ENCODE data around the gene PARD3. TPM values are rescaled to one million over a fixed set of nuclear protein-coding genes. Genes with fewer than 3 reads are reported as not detected.

PARD3 gene
- total RNA-seq, 1 experiment from 2014 or later, result 51.7 TPM

- no peak for DNase-seq (ENCODE audit: low read depth)
Observed at GRCh38 chr10:34587002-34587679, 228.0 kb downstream of the PARD3 start.

GRCh38 chr10:34585422-34586112, 229.5 kb downstream of the PARD3 start:
- no peak for DNase-seq (ENCODE audit: low read depth)

DNA sequence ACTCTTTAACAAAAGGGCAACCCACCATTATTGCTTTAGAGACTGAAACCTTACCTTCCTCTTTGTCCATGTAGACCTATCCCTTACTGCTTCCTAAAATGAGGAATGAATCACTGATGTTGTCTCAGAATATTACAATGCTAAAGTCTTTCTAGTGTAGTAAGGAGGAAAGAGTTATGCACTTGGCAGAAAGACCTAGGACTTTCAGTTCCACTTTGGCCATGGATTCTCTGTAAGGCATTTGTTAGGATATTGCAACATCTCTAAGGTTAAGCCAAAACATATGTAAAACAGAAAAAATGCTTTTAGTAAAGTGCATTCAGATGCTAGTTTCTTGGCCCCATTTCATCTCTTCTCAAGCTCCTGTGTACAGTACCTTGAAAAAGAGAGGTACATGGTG, 230.9 kb downstream of the PARD3 start:
- DNase-seq (ENCODE audit: low read depth), result peak; percentile 67

DNA sequence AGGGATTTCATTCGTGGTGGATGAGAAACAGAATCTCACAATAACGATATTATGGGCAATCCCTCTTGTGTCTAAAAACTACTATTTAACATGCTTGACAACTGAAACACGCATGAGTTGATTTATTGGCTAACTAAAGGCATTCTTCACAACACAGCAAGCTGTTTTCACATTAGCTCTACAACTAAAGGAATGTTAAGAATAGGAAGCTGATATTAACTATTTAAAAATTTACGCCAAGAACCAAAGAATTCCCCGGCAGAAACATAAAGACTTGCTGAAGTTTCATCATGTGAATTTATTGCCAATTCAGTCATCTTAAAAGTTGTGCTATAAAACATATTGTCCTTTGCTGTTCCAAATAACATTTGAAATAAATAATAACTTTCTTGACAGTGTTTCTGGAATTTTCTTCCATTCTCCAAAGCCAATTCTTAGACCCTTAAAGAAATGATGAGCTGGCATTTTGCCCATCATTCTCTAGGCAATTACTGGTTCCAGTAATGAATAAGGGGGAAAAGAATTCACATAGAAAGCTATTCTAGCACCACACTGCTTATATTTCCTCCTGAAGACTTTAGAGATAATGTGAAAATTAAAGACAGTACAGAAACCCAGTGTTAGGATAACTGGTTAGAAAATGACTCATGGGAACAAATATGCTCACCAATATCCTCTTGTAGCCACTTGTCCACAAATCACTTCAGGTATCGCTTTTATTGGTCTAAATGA, 233.1 kb downstream of the PARD3 start:
- peak; percentile 70 for DNase-seq (ENCODE audit: low read depth)

DNA sequence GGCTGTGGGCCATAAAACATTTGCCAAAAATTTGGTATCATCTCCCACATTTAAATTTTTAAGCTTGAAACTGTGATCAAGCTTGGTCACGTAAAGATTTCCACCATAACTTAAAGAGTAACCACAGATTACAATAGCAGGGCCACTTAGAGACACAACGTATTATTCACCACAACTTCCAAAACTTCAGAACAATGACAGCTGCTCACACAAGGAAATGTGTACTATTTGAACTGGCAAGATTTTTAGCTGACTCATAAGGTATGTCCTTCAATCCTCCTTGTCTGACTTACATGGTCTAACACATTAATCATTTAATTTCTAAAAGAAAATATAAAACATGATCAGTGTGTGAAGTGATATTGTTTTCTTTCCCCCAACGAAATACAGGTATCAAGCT, 234.5 kb downstream of the PARD3 start:
- DNase-seq (ENCODE audit: low read depth), result peak; percentile 93

- no peak for DNase-seq (ENCODE audit: low read depth)
Observed at GRCh38 chr10:34580214-34580613, 234.9 kb downstream of the PARD3 start.

GRCh38 chr10:34578468-34578867, 236.6 kb downstream of the PARD3 start:
- DNase-seq (ENCODE audit: low read depth), result no peak

- no peak for DNase-seq (ENCODE audit: low read depth)
Observed at GRCh38 chr10:34576797-34577196, 238.3 kb downstream of the PARD3 start.

GRCh38 chr10:34575882-34576281, 239.2 kb downstream of the PARD3 start:
- DNase-seq (ENCODE audit: low read depth), result peak; percentile 56

DNA sequence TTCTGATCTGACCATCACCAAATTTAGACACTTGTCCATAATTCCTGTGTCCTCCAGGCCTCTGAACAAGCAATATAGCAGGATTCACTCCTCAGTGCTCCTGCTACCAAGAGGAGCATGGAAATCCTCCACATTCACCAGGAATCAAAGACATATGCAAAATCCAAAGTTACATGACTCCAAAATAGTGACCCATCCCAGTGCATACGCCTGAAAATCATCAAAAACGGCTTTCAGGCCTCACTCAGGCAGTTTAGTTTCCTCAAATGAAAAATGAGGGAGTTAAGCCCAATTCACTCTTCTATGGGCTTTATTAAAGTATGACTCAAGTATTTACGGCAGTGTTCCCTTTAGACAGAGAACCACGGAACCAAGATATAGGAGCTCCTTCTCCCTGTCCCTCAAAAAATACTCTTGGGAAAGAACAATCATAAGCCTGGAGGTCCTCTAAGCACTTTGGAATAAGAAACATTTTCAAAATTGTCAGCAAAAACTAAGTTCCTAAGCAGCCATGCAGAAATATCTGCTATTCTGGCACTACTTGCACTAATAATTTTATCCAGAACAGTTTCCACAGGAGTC, 240.7 kb downstream of the PARD3 start:
- no peak for DNase-seq (ENCODE audit: low read depth)

DNA sequence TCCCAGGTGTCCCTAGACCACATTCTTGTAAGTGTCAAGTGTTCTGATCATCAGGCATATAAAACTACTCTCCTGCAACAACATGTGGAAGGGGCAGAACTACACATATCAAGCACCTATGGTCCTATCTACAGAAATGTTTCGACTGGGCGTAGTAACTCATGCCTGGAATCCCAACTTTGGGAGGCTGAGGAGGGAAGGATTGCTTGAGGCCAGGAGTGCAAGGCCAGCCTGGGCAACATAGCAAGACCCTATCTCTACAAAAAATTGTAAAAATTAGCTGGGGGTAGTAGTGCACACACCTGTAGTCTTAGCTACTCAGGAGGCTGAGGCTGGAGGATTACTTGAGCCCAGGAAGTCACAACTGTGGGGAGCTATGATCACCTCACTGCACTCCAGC, 244.2 kb downstream of the PARD3 start:
- no peak for DNase-seq (ENCODE audit: low read depth)

DNA sequence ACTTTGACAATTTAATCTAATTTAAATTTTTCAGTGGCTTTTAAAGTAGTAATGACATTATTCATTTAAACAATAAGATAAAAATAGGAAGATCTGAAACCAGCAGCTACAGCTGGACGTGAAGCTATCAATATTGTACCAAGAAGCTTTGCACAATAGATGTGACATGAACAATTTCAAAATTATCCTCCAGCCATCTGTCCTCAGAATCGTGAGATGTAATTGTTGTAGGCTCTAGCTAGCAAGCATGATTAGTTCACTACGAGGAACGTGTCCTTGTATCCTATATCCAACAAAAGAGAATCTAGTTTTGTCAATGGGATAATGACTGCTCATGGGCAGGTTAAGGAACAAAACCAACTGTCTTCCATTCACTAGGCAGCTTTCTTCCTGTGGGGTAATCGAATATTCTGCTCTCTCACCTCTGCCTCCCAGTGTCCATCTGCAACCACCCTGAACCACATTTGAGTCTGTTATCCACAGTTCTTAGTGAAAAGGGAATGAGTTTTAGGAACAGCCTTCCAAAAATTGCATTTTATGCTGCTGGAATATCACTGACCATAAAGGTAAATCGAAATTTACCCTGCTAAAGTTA, 247.3 kb downstream of the PARD3 start:
- no peak for DNase-seq (ENCODE audit: low read depth)

GRCh38 chr10:34565934-34566333, 249.2 kb downstream of the PARD3 start:
- peak; percentile 65 for DNase-seq (ENCODE audit: low read depth)

DNA sequence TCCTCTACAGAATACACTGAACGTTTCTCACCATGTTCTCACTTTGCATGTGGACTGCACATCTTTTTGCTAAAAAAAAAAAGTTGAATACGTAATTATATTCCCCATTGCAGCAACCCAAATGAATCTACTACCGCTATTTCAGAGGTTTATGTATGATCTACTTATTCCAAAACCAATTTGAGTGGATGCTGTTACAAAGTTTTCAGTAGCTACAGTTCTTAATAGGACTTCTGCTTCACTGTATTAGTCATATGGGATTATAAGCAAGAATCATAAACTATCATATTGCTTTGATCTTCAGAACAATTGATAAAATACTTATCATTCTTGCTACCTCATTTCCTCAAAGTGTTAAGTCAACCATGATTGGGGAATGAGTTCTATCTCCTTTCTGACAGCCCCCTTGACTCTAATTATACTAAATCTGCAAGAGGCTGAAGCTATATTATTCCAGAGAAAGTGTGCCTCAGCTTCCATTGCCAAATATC, 257.0 kb downstream of the PARD3 start:
- no peak for DNase-seq (ENCODE audit: low read depth)

- no peak for DNase-seq (ENCODE audit: low read depth)
Observed at GRCh38 chr10:34557173-34557572, 257.9 kb downstream of the PARD3 start.

GRCh38 chr10:34555653-34556052, 259.4 kb downstream of the PARD3 start:
- DNase-seq (ENCODE audit: low read depth), result no peak

- DNase-seq (ENCODE audit: low read depth), result no peak
Observed at GRCh38 chr10:34553747-34554146, 261.3 kb downstream of the PARD3 start.

GRCh38 chr10:34551295-34551694, 263.8 kb downstream of the PARD3 start:
- DNase-seq (ENCODE audit: low read depth), result no peak

DNA sequence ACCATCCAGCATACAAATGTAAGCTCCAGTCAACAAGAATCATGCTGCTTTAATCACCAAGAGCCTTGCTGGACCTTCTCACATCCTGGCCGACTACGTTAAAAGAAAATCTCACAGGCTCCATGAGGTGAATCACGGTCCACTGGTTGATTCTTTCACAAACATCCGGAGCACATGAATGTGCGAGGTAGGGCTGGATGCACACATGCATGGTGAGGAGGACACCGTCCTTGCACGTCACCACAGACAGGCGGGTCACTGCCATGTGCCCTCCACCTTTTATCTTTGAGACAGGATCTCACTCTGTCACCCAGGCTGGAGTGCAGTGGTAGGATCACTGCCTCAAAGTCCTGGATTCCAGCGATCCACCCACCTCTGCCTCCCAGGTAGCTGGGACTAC, 265.1 kb downstream of the PARD3 start:
- no peak for DNase-seq (ENCODE audit: low read depth)

- DNase-seq (ENCODE audit: low read depth), result no peak
Observed at GRCh38 chr10:34549001-34549400, 266.1 kb downstream of the PARD3 start.

- no peak for DNase-seq (ENCODE audit: low read depth)
Observed at GRCh38 chr10:34548466-34548865, 266.6 kb downstream of the PARD3 start.

GRCh38 chr10:34547695-34548094, 267.4 kb downstream of the PARD3 start:
- DNase-seq (ENCODE audit: low read depth), result no peak
